Stimulated activated CD4-positive, alpha-beta T cell treated with anti-CD3 and anti-CD28 coated beads, Interleukin-2, amount 100 ng/mL, for 4 hours (primary cell): ENCODE data around the gene KCNA10.

Experiments used
- DNase-seq: peaks from one replicate; pipeline ENCODE4 v3.0.0-alpha.2; 2020; ENCODE audit warnings: low read depth

Gene KCNA10

GRCh38 chr1:110477041-110477440 is 41.9 kb downstream of the KCNA10 start:
- DNase-seq, result no peak

- DNase-seq, result no peak
Observed at GRCh38 chr1:110476028-110476765, 42.8 kb downstream of the KCNA10 start.

- no peak for DNase-seq
Observed at GRCh38 chr1:110475362-110476027, 43.5 kb downstream of the KCNA10 start.

- DNase-seq, result no peak
Observed at GRCh38 chr1:110474444-110474843, 44.5 kb downstream of the KCNA10 start.

DNA sequence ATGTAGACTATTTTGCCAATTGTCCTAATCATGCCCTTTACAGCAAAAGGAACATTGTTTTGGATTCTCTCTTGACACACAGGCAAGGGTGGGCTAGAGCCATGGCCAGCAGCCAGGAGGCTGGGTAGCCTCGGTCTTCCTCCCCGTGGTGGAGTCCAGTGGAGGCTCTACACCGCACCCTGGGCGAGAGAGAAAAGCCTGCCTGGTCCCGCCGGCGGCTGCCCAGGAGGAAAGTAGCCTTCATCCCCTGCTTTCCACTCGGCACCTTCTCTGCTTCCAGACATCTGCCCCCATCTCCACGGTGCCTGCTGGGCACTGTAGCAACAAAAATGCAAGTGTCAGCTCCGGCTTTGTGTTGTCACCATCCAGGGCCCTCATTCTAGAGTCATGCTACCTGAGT is 46.4 kb downstream of the KCNA10 start:
- no peak for DNase-seq

DNA sequence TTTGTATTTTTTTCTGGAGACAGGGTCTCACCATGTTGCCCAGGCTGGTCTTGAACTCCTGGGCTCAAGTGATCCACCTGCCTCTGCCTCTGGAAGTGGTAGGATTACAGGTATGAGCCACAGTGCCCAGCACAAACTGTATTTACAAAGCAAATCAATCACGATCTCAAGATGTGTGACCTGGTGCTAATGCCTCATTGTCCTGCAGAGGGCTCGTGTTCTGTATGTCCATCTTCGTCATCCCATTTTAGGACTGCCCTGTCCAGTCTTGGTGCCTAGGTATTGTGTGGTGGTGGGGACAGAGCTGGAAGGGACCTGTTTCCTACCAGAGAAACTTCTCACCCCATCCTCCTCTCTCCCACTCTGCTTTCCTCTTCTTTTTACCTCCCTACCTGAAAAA is 47.8 kb downstream of the KCNA10 start:
- DNase-seq, result no peak
